Hypothalamus (tissue), 51 donors: ENCODE measurements around the gene FBXO21.
"Not testable (repeated sequence)": the region's sequence is repeated elsewhere in the genome, so short reads cannot be mapped to it uniquely, and the experiment has no call there.

Experiments used
- DNase-seq, 51 donors: peaks; one replicate each; lab custom pipeline; 2025; lab: John Stamatoyannopoulos, UW

Gene FBXO21

DNA sequence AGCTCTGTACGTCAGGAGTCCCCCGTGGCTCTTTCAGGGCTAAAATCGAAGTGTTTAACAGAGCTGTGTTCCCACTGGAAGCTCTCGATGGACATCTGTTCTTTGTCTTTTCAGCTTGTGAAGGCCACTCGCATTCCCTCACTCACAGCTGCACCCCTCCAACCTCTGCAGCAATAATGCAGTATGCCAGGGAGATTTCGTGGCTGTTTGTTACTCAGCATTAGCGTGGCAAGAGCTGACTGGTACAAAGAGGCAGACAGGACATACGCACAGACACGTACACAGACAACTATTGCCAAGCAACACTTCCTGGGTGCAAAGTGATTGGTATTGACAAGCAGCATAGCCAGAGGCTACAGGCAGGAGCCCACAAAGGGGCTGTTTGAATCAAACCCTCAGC is 11.8 kb upstream of the FBXO21 start:
- DNase-seq = no peak

DNA sequence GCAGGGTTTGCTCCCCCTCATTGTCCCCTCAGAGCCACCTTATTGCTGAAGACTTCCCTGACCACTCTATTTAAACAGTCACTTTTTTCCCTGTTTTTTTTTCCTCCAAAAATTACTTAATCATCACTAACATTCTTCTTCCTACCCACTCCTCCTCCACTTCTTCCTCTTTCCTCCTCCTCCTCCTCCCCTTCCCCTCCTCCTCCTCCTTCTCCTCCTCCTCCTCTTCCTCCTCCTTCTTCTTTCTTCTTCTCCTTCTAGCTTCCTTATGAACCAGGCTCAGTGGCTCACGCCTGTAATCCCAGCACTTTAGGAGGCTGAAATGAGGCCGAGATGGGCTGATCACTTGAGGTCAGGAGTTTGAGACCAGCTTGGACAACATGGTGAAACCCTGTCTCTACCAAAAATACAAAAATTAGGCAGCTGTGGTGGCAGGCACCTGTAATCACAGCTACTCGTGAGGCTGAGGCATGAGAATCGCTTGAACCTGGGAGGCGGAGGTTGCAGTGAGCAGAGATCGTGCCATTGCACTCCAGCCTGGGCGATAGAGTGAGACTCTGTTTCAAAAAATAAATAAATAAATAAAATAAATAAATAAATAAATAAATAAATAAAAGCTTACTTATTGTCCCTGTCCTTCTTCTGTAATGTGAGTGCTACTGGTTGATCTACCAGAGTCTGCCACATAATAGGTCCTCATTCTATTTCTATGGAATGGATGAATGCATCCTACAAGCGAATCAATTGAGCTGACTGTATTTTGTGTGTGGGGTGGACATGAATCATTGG is 9.9 kb upstream of the FBXO21 start:
- DNase-seq = not testable (repeated sequence)

DNA sequence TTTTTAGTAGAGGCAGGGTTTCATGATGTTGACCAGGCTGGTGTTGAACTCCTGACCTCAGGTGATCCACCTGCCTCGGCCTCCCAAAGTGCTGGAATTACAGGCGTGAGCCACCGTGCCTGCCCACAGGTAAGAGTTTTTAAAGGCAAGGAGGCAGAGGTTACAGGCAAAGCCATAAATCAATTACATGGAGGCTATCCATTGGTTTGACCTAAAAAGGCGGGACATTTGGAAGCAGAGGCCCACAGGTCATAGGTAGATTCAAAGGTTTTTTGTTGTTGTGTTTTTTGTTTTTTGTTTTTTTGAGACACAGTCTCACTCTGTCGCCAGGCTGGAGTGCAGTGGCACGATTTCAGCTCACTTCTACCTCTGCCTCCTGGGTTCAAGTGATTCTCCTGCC is 6.1 kb upstream of the FBXO21 start:
- not testable (repeated sequence) for DNase-seq

DNA sequence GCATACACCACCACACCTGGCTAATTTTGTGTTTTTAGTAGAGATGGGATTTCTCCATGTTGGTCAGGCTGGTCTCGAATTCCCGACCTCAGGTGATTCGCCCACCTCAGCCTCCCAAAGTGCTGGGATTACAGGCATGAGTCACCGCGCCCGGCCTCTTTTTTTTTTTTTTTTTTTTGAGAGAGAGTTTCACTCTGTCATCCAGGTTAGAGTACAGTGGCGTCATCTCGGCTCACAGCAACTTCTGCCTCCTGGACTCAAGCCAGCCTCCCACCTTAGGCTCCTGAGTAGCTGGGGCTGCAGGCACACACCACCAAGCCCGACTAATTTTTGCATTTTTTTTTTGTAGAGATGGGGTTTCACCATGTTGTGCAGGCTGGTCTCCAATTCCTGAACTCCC is 4.8 kb upstream of the FBXO21 start:
- peak in 1 of 51 donors; percentile 9 for DNase-seq

DNA sequence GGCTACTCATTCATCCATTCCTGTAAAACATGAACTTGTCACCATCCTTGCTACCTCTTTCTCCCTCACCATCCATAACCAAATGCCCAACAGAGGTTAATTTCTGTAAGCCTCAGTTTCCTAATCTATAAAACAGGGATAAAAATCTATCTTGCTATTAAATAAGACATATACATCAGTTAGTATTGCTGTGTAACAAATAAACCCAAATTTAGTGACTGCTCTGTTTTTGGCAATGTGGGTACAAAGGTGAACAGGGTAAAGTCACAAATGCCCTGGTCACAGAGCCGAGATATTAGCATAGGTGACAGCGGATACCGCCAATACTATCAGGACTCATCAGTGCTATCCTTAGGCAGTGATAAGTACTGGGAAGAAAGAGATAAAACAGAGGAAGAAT is 3.6 kb upstream of the FBXO21 start:
- no peak for DNase-seq

DNA sequence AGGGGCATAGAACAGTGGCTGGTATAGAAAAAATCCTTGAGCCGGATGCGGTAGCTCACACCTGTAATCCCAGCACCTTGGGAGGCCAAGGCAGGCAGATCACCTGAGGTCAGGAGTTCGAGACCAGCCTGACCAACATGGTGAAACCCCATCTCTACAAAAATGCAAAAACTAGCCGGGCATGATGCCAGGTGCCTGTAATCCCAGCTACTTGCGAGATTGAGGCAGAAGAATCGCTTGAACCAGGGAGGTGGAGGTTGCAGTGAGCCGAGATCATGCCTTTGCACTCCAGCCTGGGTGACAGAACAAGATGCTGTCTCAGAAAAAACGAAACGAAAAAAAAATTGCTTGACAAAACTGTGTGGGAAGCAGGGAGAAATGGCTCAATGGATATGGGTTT is 2.3 kb upstream of the FBXO21 start:
- not testable (repeated sequence) for DNase-seq

DNA sequence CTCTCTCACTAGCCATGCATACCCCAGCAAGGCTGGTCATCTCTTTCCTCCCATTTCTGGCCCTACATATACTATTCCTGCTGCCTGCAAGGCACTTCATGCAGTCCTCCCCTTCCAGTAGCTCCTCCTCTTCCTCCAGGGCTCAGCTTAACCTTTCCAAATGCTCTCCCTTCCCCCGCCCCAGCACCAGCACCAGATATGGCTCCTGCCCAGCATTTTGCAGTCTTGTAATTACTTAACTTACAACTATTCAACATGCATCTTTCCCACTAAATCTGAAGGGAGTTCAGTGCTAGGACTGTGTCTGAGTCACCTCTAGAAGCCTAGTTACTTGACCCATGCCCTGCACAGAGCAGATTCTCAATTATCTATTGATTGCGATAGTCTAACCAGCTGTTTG is 1.8 kb upstream of the FBXO21 start:
- DNase-seq = no peak

DNA sequence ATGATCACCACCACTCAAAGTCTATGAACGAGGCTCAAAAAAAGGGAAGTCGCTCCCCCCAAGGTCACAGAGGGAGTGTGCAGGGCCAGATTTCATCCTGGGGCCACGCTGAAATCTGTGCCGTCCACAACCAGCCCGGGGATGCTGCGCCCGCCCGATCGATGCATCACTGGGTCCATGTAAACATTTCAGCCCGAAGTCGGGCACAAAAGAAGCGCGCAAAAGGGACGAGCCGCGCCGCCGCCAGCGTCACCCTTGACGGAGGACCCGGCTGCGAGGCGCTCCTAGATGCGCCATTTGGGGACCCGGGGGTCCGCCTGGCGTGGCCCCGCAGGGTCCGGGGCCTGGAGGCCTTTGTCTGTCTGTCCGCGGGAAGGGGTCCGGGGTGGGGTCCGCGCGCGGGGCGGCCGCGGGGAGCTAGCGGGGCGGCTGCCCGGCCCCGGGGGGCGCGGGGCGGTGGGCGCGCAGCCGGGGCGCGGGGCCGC is 503 bp downstream of the FBXO21 start:
- DNase-seq = peak in 29 of 51 donors; percentile 7 to 55 (median 25)

DNA sequence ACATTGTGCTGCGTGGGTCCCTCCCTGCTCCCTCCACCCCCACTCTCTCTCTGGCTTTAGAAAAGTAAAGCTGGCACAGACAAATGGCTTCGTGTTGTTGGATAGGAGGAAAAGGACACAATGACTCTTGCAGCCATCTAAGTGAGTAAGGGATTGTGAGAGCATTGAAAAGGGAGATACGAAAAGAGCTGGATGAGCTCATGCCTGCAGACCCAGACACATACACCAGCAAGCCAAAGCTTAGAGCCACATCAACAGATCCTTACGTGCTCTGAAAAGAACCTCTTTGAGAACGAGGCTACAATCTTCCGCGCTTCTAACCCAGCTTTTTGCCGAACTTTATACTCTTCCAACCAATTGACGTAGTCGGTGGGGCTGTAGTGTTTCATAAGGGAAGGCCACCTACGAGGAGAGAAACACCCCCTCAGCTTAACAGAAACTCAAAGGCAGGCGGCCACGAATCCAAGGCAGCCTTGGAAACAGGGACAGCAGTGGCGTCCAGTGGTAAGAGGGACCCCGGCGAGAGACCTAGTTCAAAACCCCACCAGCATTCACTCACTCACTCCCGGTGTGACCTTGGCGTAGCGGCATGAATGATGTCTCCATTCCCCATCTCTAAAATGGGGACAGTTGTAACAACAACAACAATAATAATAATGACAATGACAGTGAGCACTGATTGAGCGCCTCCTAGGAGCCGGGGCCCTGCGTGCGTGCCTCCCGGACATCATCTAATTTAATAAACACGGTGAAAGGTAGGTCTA is 1.1 kb downstream of the FBXO21 start:
- peak in 27 of 51 donors; percentile 4 to 73 (median 33) for DNase-seq

DNA sequence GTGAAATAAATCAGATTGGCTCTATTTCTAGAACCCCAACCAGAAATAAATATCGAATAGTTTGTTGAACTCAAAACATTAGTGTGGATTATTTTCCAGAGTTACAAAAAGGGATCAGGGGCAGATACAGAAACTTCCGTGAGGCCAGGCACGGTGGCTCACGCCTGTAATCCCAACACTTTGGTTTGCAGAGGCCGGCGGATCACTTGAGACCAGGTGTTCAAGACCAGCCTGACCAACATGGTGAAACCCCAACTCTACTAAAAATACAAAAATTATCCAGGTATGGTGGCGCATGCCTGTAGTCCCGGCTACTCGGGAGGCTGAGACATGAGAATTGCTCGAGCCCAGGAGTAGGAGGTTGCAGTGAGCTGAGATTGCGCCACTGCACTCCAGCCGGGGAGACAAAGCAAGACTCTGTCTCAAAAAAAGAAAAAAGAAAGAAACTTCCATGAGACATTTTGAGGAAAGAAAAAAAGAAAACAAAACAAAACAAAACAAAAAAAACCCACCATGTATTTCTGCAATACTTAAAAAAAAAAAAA is 2.1 kb downstream of the FBXO21 start:
- peak in 1 of 51 donors; percentile 7 for DNase-seq

DNA sequence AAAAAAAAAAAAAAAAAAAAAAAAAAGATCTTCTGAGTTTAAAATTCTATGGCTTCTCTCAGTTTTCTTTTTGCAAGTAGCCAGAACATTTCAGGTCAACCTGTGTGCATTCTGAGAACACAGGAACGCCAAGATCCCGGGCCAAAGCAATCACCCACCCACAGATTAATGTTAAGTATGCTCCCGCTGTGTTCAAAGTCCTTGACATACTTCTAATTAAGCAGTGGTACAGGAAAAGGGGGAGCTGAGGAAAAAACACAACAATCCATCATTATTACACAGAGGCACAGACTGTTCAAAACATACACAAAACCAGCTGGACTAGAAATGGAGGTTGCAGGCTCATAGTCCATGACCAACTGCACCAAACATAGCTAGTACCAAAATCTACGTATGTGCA is 2.8 kb downstream of the FBXO21 start:
- peak in 1 of 51 donors; percentile 21 for DNase-seq

DNA sequence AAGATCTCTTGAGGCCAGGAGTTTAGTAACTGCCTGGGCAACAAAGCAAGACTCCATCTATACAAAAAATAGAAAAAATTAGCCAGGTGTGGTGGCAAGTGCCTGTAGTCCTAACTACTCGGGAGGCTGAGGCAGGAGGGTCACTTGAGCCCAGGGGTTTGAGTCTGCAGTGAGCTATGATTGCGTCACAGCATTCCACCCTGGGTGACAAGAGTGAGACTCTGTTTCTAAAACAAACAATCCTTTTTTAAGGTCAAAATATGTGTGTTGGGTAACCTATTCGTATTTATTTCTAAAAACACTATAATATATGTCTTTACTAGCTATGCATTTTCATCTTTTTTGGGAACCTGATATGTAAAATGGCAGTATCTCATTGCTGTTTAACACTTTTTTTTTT is 7.4 kb downstream of the FBXO21 start:
- no peak for DNase-seq

DNA sequence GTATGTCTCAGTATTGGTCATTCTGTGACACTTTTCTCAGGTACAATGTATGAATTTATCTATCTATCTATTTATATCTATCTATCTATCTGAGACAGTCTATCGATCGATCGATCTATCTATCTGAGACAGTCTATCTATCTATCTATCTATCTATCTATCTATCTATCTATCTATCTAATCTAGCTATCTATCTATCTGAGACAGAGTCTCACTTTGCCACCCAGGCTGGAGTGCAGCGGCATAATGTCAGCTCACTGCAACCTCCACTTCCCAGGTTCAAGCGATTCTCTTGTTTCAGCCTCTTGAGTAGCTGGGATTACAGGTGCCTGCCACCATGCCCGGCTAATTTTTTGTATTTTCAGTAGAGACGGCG is 8.8 kb downstream of the FBXO21 start:
- DNase-seq = not testable (repeated sequence)

DNA sequence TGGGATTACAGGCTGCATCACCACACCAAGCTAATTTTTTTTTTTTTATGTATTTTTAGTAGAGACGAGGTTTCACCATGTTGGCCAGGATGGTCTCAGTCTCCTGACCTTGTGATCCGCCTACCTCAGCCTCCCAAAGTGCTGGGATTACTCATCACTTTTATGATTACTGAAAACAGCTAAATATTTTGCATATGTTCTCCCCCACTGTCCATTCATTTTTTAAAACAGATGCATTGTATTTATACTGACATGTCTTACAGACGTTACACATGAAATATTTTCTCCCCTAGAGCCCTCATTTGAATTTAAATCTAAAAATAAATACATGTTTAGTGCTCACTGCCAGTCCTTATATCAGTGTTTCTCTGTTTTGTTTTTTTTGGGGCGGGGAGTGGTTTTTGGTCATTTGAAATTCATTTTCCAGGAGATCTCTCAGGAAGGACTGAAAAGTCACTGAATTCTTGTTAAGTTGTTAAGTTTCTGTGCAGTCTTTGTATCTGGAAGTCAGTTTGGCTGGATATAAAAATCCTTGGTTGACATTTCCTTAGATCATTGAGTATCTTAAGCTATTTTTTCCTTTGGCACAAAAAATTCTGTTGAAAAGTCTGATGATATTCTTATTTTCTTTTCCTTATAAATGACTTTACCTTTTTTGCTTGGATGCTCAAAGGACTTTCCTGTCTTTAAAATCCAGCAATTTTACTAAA is 9.4 kb downstream of the FBXO21 start:
- no peak for DNase-seq

DNA sequence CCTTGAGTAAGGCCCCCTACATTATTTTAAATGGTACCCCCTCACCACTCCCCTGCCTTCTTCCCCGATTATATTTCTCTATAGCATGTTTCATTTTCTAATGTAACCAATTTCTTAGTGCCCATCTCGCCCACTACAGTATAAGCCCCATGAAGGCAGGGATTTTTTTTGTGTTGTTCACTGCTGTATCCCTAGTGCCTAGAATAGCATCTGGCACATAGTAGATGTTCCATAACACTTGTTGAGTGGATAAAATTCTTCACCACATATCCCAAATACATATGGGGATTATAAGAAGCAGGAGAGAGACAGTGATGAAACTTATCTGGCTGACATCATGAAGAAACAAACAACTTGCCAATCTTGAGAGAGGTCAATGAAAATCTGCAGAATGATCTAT is 11.5 kb downstream of the FBXO21 start:
- no peak for DNase-seq

DNA sequence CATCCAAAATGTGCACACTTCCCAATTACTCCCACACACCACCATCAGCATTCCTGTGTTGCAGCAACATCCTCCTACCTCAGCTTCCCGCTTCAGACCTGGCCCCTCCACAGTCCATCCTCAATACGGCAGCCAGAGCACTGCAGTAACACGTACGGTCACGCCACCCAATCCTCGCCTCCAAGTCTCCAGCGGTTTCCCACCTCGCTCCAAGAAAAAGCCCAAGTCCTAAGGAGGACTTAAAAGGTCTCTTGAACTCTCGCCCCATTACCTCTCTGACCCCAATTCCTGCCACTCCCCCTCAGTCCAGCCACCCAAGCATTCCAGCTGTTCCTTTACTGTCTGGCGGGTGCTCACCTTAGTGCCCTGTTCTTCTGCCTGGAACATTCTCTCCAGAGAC is 12.0 kb downstream of the FBXO21 start:
- DNase-seq = no peak

DNA sequence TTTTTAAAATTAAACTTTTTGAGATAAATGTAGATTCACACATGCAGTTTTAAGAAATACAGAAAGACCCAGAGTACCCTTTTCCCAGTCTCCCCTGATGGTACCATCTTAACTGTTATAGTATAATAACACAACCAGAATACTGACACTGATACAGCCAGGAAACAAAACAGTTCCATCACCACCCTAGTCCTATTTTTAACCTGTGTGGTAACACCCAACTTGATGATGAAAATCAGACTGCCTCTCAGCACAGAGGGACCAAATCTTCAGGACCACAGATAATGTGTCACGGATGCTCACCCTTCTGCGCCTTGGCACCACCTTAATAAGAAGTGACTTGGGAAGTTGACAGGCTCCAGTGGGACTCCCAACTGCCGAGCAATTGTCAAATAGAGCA is 18.1 kb downstream of the FBXO21 start:
- DNase-seq = no peak

DNA sequence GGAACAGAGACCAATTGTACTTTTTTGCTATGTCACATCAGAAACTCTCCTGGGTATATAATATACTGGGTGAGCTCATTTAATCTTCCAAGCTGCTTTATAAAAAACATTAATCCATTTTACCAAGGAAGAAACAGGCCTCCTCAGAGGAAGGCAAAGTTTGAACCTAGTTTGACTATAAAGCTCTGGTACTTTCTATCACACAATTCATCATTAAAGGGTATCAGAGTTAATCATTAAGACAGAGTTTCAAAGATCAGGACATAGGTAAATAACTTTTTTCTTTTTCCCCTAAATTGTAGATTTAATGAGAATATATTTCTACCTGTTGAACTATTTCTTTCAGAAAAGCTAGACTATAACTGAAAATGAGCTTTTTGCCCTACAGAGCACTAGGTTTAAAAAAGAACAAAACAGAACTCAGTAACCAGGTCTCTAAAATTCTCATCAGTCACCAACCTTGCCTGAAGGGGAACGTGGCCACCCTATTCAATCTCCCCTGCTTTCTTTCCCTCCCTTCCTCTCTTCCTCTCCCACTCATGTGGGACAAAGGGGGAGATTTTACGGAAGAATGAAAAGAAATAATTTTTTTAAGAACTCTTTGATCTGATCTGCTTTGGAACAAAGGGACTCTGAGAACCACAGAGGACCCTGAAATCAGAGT is 18.6 kb downstream of the FBXO21 start:
- no peak for DNase-seq

DNA sequence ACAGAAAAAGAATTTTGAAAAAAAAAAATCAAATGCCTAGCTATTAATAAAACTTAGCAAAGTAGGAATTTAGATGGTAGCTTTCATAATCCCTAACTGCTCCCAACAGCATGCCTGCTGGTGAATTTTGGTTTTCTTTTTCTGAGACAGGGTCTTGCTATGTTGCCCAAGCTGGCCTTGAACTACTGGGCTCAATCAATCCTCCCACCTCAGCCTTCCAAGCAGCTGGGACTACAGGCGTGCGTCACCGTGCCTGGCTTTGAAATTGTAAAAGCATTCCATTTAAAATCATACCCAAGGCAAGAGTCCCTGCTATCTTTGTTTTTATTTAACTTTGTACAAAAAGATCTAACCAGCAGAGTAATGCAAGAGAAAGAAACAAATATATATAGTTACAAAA is 20.7 kb downstream of the FBXO21 start:
- DNase-seq = no peak

DNA sequence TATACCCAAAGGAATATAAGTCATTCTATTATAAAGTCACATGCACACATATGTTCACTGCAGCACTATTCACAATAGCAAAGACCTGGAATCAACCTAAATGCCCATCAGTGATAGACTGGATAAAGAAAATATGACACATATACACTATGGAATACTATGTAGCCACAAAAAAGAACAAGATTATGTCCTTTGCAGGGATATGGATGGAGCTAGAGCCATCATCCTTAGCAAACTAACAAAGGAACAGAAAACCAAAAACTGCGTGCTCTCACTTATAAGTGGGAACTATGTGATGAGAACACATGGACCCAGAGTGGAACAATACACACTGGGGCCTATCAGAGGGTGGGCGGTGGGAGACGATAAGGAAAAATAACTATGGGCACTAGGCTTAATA is 21.3 kb downstream of the FBXO21 start:
- no peak for DNase-seq

DNA sequence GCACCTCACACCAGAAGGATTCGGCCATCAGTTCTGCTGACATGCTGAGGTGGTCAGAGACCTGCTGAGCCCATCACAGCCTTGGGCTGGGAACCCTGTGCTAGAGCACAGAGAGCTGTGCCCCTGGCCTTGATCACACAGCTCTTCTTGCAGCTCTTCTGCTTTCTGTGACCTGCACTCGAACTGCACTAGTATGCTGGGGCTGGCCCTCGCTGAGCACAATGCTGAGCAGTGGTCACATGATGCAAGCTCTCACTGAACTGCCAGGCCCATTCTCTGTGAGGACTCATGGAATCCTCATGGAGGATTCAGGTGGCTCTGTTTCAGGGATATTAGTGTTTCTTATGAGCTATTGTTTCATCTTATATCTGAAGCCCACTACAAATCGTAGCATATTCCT is 22.5 kb downstream of the FBXO21 start:
- DNase-seq = no peak
